HG02763 (cell line): Measurements from ENCODE around the gene ZNF486.
"Not testable (repeated sequence)": the region's sequence is repeated elsewhere in the genome, so short reads cannot be mapped to it uniquely, and the experiment has no call there.

Source experiments
- ATAC-seq: cut with Tn5 transposase; IDR thresholded peaks from one replicate; pipeline ENCODE4 v1.9.1; 2021; ENCODE audit warnings: mild to moderate bottlenecking, moderate library complexity; ENCODE audit not compliant: unreplicated experiment

The ZNF486 gene

DNA sequence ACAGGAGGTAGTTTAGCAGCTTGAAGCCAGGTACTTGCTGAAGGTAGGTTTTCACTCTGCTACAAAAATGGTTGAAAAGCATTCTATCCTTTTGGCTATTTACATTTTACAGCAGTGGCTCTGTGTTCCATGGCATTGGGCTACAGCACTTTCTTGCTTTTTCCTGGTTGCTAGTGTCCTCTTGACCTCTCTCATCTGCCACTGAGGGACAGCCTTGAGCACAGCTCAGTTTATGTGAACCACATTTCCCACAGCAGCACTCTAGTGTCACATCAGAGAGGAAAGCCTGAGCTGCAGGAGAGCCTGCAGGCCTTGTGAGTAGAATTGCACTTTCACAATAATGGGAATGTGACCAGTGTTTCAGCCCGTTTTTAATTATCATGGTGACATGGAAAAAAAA is 54.6 kb downstream of the ZNF486 start:
- not testable (repeated sequence) for ATAC-seq

DNA sequence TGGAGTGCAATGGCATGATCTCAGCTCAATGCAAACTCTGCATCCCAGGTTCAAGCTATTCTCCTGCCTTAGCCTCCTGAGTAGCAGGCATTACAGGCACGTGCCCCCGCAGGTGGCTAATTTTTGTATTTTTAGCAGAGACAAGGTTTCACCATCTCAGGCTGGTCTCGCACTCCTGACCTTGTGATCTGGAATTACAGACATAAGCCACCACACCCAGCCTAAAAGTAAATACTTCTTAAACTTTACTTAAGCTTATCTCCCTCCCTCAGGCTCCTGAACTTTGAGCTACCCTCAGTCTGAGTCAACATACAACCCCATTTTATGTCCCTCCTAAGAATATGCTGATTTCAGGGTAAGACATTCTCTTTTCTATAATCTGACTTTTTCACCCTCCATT is 66.1 kb downstream of the ZNF486 start:
- ATAC-seq = no peak

DNA sequence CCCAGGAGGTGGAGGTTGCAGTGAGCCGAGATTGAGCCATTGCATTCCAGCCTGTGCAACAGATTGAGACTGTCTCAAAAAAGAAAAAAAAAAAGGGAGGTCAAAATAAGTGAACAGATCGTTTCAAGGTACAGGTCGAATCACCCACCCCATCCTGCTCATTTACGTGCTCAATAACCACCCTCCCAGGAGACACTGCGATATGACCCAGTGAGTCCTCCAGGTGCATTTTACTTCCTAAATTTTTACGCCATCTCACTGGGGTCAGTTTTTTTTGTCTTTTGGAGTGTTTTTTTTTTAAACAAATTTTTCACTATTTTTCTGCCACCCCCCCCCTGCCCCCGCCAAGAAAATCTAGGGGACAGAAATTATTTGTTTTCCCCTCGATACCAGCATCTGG is 68.1 kb downstream of the ZNF486 start:
- ATAC-seq = no peak

DNA sequence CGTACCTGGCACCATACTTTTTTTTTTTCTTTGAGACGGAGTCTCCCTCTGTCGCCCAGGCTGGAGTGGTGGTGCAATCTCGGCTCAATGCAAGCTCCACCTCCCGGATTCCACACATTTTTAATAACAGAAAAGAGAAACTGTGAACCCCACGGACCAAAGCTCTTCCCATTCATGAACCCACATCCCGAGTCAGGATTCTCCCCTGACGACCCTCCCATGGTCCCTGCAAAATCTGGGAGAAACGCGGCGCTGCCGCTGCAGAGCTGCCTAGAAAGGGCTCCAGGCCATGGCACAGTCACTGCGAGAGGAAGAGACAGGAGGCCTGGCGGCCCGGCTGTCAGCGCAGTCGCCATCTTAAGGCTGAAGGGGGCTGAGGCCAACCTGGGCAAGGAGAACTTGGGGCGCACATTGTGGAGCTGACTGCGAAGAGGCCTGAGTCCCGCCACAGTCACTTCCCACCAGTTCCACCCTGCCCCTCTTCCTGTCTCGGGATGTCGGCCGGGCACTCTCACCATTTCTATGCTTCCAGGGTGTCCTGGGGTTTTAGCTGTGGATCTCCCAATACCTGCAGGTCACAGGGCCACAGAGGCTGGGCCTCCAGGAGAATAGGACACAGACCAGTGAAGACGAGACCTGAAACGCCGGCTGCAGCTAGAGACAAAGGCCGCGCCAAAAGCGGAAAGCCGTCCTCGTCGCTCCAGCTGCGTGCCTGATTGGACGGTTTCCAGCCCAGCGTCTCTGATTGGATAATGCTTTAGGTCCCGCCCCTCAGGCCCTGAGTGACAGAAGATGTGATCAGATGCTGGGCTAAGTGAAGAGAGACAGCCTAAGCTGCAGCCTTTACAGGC is 71.0 kb downstream of the ZNF486 start:
- ATAC-seq = peak; percentile 71

DNA sequence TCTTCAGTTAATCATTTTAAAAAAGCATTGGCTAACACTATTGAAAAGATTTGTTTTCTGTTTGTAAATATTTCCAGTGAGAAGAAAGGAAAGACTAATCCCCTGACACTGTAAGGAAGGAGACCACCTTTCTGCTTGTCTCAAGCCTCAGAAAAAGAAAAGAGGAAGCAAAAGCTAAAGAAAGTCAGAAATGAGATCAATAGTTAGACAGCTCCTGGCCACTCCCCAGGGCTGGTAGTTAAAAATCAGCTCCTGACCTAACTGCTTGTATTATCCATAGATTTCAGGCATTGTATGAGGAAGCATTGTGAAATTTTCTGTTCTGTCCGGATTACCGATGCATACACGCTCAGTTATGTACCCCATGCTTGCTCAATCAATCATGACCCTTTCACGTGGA is 76.6 kb downstream of the ZNF486 start:
- no peak for ATAC-seq

DNA sequence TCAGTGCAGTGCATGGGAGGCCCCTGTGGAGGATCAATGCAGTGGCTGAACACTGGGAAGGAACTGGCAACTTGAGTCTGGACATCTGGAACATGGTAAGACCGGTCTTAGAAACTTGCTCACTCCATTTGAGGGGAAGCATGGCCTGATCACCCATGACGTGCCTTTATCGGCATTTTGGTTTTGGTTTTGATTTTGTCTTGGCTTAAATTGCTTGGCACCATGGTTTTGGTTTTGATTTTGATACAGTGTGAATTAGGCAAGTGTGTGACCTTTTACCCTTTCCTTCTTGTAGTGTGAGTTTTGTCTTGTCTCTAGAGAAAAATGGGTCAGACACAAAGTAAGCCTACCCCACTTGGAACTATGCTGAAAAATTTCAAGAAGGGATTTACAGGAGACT is 77.3 kb downstream of the ZNF486 start:
- no peak for ATAC-seq

DNA sequence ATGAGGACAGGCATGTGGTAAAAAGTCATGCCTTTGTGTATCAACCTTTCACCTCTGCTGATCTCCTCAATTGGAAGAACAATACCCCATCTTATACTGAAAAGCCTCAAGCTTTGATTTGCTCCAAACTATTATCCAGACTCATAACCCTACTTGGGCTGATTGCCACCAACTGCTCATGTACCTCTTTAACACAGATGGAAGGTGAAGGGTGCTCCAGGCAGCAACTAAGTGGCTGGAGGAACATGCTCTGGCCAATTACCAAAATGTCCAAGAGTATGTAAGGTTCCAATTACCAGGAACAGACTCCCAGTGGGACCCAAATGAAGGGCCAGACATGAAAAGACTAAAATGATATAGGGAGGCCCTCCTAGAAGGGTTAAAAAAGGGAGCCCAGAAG is 78.3 kb downstream of the ZNF486 start:
- no peak for ATAC-seq

DNA sequence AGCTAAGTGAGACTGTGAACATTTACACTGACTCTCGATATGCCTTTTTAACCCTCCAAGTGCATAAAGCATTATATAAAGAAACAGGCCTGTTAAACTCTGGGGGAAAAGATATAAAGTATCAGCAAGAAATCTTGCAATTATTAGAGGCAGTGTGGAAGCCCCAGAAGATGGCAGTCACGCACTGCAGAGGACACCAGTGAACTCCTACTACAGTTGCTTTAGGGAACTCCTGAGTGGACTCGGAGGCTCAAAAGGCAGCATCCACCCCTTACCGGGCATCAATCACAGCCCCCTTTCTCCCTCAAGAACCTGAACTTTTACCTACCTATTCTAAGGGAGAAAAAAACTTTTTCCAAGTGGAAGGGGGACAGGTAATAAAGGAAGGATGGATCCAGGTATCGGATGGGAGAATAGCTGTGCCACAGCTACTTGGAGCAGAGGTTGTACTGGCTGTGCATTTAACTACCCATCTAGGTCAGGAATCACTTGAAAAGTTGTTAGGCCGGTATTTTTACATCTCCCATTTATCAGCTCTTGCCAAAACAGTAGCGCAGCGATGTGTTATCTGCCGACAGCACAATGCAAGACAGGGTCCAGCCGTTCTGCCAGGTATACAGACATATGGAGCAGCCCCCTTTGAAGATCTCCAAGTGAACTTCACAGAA is 80.1 kb downstream of the ZNF486 start:
- ATAC-seq = no peak

DNA sequence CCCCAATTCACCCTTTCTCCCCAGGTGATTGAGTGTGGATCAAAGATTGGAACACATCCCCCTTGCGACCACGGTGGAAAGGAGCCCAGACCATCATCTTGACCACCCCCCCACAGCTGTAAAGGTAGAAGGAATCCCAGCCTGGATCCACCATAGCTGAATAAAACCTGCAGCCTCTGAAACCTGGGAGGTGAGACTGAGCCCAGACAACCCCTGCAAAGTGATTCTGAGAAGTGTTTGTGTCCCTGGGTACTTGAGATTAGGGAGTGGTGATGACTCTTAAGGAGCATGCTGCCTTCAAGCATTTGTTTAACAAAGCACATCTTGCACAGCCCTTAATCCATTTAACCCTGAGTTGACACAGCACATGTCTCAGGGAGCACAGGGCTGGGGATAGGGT is 81.2 kb downstream of the ZNF486 start:
- ATAC-seq = not testable (repeated sequence)
